Stimulated activated CD4-positive, alpha-beta T cell treated with anti-CD3 and anti-CD28 coated beads, Interleukin-4, amount 100 ng/mL, for 1 hour (primary cell): ENCODE measurements around the gene GNAS-AS1.
"Not testable (repeated sequence)": the region's sequence is repeated elsewhere in the genome, so short reads cannot be mapped to it uniquely, and the experiment has no call there.

Source experiments
- DNase-seq: peaks from one replicate; pipeline ENCODE4 v3.0.0-alpha.2; 2020

GNAS-AS1 gene

DNA sequence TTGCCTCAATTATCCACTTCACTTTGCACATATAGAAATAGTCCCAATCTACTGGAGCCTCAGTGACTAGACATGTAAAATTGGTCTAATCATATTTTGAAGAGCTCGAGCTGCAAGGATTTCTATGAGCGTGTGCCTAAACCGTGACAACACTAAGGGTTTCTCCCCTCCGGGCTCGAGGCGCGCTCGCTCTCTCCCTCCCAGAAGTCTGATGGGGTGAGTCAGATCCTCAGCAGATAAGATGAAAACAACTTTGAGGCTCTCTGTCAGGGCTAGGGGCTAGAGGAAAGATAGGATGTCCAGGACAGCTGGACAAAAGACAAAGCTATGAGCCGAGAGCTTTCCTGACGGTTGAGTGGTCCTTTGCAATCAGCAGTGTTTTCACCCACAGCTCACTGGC is 16.8 kb downstream of the GNAS-AS1 start:
- no peak for DNase-seq

GRCh38 chr20:58832457-58832856 is 18.2 kb downstream of the GNAS-AS1 start:
- no peak for DNase-seq

GRCh38 chr20:58829531-58829941 is 21.2 kb downstream of the GNAS-AS1 start:
- no peak for DNase-seq

DNA sequence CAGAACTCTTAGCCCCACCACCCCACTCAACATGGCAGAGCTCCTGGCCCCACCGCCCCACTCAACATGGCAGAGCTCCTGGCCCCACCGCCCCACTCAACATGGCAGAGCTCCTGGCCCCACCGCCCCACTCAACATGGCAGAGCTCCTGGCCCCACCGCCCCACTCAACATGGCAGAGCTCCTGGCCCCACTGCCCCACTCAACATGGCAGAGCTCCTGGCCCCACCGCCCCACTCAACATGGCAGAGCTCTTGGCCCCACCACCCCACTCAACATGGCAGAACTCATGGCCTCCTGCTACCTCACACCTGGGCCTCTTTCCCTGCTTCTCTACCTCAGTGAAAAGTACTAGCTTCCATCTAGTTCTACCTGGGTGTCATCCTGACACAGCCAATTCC is 21.9 kb downstream of the GNAS-AS1 start:
- not testable (repeated sequence) for DNase-seq

DNA sequence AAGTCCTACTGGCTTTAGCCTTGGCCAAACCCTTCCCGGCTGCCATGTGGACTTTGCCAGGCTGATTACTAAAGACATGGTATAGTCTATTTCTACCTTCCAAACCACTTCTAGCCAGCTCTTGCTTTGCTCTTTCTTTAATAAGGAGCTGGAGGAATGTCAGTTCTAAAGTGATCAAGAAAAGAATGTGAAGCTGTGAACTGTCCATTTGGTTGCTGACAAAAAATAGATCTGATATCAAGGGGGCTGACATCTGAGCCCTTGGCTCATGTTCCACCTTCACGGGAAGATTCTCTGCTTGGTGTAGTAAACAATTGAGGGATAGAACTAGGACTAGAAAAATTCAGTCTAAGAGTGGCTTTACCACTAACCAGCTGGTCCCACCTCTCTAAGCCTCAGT is 22.6 kb downstream of the GNAS-AS1 start:
- DNase-seq = no peak

DNA sequence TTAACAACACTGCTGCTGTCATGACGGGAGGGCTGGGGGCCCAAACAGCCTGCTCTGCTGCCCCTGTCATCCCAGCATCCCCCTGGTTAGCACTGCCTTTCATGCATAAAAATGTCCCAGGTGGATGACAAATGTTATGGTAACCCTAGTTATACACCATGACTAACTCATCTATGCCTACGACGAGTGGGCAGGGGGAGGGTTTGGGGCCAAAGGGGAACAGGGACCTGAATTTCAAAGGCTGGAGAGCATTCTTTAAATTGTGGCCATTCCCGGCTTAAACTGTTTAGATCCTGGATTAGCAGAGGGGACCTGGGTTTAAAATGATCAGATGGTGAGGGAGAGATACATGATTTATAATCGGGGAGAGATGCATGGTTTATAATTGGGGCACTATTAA is 24.4 kb downstream of the GNAS-AS1 start:
- DNase-seq = no peak

DNA sequence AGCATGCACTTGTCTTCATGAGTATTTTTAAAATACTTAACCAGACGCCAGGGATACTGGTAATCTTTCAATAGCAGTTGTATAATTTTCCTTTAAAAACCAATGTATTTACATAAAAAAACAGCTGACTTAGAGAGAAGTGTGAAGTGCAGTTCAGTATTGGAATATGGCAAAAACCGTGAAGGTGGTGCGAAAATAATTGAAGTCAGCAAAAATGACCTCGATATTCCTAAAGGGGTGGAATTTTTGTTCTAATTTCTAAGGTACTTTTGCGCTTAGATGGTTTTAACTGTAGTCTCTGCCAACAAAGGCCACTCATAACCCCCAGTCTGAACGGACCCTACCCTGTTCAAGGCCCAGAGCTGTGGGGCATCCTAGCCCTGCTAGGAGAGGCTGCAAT is 25.3 kb downstream of the GNAS-AS1 start:
- DNase-seq = no peak

DNA sequence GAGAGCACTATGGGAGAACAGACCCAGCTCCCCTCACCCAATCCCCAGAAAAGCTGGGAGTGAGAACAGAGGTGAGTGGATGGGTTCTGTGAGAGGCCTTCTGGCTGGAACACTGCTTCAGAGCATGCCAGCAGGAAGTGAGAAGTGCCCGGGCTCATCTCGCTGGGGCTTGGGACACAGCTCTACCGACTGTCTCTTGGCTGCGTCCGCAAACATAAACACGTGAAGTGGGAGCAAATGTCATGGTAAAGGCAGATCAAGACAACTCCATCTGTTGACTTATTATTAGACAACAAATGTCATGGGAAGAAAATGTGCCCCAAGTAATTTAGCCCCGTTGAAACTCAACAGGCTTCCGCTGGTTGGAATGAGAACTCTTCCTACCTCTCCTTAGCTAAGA is 25.9 kb downstream of the GNAS-AS1 start:
- no peak for DNase-seq

DNA sequence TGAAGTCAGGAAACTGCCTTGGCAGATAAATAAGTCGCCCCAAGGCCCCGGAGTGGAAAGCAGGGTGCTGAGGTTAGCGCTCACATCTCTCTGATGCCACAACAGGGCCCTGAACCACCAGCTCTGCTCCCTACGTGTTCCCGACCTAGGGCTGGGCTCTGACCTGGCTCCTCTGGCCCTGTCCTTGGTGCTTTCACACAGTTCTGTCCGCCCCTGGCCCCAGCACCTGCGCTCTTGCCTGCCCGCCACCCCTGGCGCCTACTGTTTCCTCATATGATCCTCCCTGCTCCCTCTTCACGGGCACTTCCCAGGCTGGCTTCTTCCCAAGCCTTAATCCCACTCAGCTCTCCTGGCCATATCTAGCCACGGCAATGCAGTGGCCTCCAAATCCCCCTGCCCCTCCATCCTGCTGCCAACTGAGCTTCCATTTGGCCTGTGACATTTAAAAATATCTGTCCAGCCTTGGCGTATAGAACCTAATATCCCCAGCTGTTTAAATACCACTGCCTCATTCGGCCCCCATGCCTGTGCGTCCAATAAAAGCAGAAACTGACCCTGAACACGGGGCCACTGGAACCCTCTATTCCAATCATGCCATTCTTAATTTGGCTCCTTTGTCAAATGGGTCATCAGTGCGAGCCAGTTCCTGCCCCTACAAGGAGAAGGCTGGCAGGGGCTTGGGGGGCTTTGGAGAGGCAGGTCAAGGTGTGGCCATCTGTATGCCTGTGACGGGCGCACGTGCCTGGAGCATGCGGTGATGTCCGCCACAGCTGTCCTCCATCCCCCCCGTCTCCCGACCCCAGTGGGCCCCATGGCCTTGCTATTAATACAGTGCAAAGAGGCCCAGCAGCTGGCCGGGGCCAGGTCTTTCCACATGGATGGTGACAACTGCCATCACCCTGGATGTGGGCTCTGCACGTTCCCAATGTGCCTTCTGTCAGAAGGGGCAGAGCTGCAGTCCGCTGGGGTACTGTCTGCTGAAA is 27.7 kb downstream of the GNAS-AS1 start:
- no peak for DNase-seq

GRCh38 chr20:58822149-58822548 is 28.6 kb downstream of the GNAS-AS1 start:
- DNase-seq = no peak

DNA sequence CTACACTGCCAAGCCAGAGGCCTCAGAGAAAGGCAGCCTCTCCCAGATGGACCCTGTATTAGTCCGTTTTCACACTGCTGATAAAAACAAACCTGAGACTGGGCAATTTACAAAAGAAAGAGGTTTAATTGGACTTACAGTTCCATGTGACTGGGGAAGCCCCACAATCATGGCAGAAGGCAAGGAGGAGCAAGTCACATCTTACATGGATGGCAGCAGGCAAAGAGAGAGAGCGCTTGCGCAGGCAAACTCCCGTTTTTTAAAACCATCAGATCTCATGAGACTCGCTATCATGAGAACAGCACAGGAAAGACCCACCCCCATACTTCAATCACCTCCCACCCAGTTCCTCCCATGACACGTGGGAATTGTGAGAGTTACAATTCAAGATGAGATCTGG is 30.2 kb downstream of the GNAS-AS1 start:
- DNase-seq = not testable (repeated sequence)

DNA sequence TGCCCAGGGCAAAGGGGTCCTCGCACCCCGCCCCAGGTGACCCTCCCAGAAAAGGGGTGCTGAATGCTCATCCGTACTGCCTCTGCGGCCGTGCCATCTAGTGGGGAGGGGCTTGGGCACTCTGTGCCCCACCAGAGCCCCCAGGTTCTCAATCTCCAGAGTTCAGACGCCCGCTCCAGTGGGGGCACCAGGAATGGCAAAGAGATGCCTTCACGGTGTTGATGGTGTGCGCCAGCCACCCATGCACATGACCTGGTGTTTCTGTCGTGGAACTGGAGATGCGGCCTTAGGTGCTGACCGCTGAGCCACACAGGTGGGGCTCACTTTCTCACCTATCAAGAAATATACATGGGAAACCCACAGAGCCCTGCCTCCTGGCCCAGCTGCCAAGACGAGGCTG is 30.8 kb downstream of the GNAS-AS1 start:
- no peak for DNase-seq

DNA sequence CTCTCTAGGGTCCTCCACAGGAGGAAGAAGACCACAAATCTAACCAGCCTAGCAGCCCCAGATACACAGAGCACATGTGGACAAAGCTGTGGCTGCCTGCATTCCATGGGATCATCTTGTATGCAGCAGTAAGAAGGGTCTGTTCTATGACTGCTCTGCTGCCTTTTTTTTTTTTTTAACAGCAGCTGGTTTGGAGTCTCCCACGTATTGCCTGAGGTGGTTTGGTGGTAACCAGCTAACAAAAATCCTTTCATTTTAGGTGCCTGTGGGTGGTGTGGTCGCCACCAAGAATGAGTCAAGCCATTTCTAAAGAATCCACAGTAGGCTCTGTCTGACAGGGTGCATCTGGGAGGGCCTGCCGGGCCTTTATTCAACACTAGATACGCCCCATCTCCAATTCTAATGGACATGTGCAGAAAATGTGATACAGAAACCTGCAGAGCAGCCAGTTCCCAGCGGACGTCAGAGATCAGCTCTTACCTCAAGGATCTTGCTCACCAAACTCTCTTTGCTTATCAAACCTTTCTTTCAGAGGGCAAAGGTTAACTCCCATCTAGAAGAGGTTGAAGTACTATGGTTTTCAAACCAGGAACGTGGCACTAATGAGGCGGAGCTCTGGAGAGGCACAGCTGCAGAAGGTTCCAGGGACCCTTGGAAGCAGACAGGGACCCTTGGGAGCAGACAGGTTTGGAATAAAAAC is 32.0 kb downstream of the GNAS-AS1 start:
- peak; percentile 38 for DNase-seq

DNA sequence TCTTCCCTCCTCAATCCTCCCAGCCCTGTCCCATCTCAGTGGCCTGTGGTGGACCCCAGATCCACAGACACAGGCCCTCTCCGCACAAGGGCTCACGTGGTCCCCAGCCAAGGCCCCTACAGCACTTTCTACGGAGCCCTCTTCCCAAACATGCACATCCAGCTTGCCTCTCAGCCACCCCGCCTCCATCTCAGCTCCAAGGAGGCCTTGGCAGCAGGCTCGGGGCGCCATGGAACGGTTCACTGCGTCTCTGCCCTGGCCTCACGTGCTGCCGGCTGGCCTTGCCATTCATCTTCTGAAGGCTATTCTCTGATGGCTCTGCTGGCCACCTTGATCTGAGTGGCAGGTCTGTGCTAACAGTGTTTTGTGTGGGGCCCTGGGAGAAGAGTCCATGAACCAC is 33.0 kb downstream of the GNAS-AS1 start:
- DNase-seq = no peak

GRCh38 chr20:58816957-58817651 is 33.6 kb downstream of the GNAS-AS1 start:
- no peak for DNase-seq

- no peak for DNase-seq
Measured at GRCh38 chr20:58816051-58816450, 34.7 kb downstream of the GNAS-AS1 start.

GRCh38 chr20:58815448-58815847 is 35.3 kb downstream of the GNAS-AS1 start:
- DNase-seq = no peak

GRCh38 chr20:58813369-58813768 is 37.3 kb downstream of the GNAS-AS1 start:
- DNase-seq = no peak

DNA sequence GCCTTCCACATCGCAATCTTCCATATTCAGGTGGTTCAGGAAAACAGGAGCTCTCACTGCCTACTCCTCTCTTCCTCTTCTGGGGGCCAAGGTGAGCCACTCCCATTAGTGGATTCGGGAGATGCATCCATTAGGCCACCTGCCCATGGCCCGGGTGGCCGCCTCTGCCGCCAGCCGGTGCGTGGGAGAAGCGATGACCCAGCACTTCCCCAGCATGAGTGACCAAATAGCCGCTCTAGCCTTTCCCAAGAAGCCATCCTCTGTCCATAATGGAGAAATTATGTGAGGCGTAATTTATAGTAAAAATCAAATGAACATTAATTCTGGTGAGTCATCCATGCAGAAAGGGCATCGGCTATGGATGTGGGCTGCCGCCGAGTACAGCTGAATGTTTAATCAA is 39.4 kb downstream of the GNAS-AS1 start:
- no peak for DNase-seq

DNA sequence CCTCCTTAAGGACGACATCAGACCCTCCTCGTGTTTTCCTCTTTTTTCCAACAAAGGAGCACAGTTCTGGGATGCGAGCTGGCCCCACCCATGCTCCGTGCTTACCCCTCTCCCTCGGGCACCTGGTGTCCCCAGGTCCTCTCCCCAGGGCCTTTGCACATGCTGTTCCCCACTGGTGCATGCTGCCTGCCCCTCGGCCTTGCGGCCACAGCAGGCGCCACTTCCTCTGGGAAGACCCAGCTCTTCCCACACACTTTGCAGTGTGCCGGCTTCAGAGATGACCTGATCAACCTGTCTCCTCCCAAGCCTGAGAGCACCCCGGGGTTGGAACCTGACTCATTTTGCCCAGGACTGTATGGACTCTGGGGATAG is 39.8 kb downstream of the GNAS-AS1 start:
- DNase-seq = no peak

- DNase-seq = no peak
Measured at GRCh38 chr20:58810116-58810878, 40.4 kb downstream of the GNAS-AS1 start.

- no peak for DNase-seq
Measured at GRCh38 chr20:58808271-58809046, 42.2 kb downstream of the GNAS-AS1 start.
